ENCODE data around the gene TTF1. TPM values are rescaled to one million over a fixed set of nuclear protein-coding genes. Genes with fewer than 3 reads are reported as not detected.
"Not testable (repeated sequence)": the region's sequence is repeated elsewhere in the genome, so short reads cannot be mapped to it uniquely, and the experiment has no call there.

TTF1 gene
- total RNA-seq, 1 experiment from 2014 or later: 11.3 TPM

GRCh38 chr9:132404228-132404881 is 2.3 kb downstream of the TTF1 start:
- no peak for DNase-seq (ENCODE audit: low read depth in 1 of 2, low spot score in 2 of 2)
- no peak overlapping the region for H3K4me3 ChIP-seq
- H3K36me3 ChIP-seq: peaks cover 29% of the 10 kb centered on the region
- peaks cover 10% of the 10 kb centered on the region for H3K4me1 ChIP-seq (replicated peaks)
- peaks cover under 1% of the 10 kb centered on the region for H3K27me3 ChIP-seq (replicated peaks)
- H3K27ac ChIP-seq: no peak overlapping the region
- H3K9me3 ChIP-seq (replicated peaks): no peaks in the 10 kb centered on the region

- H3K27ac ChIP-seq: no peak overlapping the region
- H3K9me3 ChIP-seq (replicated peaks): no peaks in the 10 kb centered on the region
Observed at GRCh38 chr9:132401824-132402223, 4.8 kb downstream of the TTF1 start.

DNA sequence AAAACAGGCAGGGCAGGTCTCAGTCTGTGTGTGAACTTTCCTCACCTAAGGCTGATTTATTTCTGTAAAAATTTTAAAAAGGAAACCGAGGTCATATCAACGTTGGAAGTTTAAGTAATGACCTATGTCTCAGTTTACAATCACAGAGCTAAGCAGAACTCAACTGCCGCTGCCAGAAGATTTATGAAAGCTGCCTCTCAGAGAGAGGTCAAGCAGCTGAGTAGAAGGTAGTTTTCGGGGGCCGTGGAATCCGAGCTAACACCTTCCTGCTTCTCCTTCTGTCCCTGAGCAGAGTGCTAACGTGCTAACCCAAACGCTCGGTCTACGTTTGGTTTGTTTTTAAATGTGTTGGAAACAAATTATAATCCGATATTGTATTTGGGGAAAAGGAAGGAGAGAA is 11.1 kb downstream of the TTF1 start:
- H3K4me3 ChIP-seq: no peak overlapping the region
- no peaks in the 10 kb centered on the region for H3K9me3 ChIP-seq (replicated peaks)
- H3K27me3 ChIP-seq (replicated peaks): no peaks in the 10 kb centered on the region
- DNase-seq (ENCODE audit: low read depth in 1 of 2, low spot score in 2 of 2): no peak
- H3K4me1 ChIP-seq (replicated peaks): no peaks in the 10 kb centered on the region
- H3K36me3 ChIP-seq: peaks cover 66% of the 10 kb centered on the region
- H3K27ac ChIP-seq: no peak overlapping the region

More at GRCh38 chr9:132401824-132402223, 4.8 kb downstream of the TTF1 start:
- no peak for DNase-seq (ENCODE audit: low read depth in 1 of 2, low spot score in 2 of 2)
- Histone ChIP-seq H3K36me3 (peaks cover 49% of the 10 kb centered on the region), H3K27me3 (replicated peaks) (no peaks in the 10 kb centered on the region), H3K4me3 (no peak overlapping the region), H3K4me1 (replicated peaks) (peaks cover 7% of the 10 kb centered on the region)

GRCh38 chr9:132391449-132391848 is 15.2 kb downstream of the TTF1 start:
- H3K36me3 ChIP-seq: peaks cover 64% of the 10 kb centered on the region
- DNase-seq (ENCODE audit: low read depth in 1 of 2, low spot score in 2 of 2): no peak
- H3K4me1 ChIP-seq (replicated peaks): no peaks in the 10 kb centered on the region
- H3K9me3 ChIP-seq (replicated peaks): no peaks in the 10 kb centered on the region
- no peak overlapping the region for H3K4me3 ChIP-seq
- no peaks in the 10 kb centered on the region for H3K27me3 ChIP-seq (replicated peaks)
- no peak overlapping the region for H3K27ac ChIP-seq

DNA sequence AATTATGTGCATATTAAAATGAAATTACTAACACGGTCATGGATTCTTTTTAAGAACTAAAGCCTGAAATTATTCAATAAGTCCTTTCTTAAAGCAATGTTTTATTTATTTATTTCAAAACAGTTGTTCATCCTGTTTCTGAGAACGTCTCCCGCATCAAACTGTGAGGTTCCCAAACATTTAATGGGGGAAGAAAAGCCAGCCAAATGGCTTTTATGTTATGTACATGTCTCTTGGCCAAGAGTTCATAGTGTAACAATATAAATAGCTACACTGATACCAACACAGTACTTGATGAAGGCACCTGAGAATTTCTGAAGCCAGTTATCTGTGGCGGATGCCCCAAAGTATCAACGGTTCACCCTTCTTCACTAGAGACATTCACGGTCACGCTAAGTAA is 15.7 kb downstream of the TTF1 start:
- Histone ChIP-seq H3K4me3 (no peak overlapping the region), H3K9me3 (replicated peaks) (no peaks in the 10 kb centered on the region), H3K27ac (no peak overlapping the region), H3K4me1 (replicated peaks) (no peaks in the 10 kb centered on the region), H3K27me3 (replicated peaks) (no peaks in the 10 kb centered on the region), H3K36me3 (peaks cover 64% of the 10 kb centered on the region)
- DNase-seq (ENCODE audit: low read depth in 1 of 2, low spot score in 2 of 2): no peak

GRCh38 chr9:132387133-132387532 is 19.5 kb downstream of the TTF1 start:
- H3K4me1 ChIP-seq (replicated peaks): no peaks in the 10 kb centered on the region
- no peak overlapping the region for H3K4me3 ChIP-seq
- H3K9me3 ChIP-seq (replicated peaks): no peaks in the 10 kb centered on the region
- H3K27ac ChIP-seq: no peak overlapping the region
- H3K27me3 ChIP-seq (replicated peaks): no peaks in the 10 kb centered on the region
- DNase-seq (ENCODE audit: low read depth in 1 of 2, low spot score in 2 of 2): no peak
- H3K36me3 ChIP-seq: peaks cover 62% of the 10 kb centered on the region

DNA sequence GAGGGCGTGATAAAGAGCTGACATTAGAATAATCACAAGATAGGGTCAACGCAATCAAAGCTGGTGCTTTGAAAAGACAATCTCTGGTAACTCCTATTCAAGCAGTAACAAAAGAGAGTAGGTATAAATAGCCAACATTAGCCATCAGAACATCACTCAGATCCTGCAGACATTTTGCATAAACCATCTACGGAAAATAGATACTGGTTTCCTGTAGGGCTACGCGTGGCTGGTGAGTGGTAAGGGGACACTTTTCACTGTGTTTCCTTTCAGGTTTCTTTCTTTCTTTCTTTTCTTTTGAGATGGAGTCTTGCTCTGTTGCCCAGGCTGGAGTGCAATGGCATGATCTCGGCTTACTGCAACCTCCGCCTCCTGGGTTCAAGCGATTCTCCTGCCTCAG is 22.3 kb downstream of the TTF1 start:
- Histone ChIP-seq H3K36me3 (peaks cover 42% of the 10 kb centered on the region), H3K9me3 (replicated peaks) (no peaks in the 10 kb centered on the region), H3K4me3 (no peak overlapping the region), H3K4me1 (replicated peaks) (no peaks in the 10 kb centered on the region), H3K27ac (no peak overlapping the region), H3K27me3 (replicated peaks) (no peaks in the 10 kb centered on the region)
- DNase-seq (ENCODE audit: low read depth in 1 of 2, low spot score in 2 of 2): no peak

GRCh38 chr9:132383462-132383883 is 23.2 kb downstream of the TTF1 start:
- peaks cover 45% of the 10 kb centered on the region for H3K36me3 ChIP-seq
- no peak overlapping the region for H3K27ac ChIP-seq
- H3K4me1 ChIP-seq (replicated peaks): no peaks in the 10 kb centered on the region
- H3K9me3 ChIP-seq (replicated peaks): no peaks in the 10 kb centered on the region
- H3K27me3 ChIP-seq (replicated peaks): no peaks in the 10 kb centered on the region
- no peak for DNase-seq (ENCODE audit: low read depth in 1 of 2, low spot score in 2 of 2)
- no peak overlapping the region for H3K4me3 ChIP-seq

GRCh38 chr9:132381966-132382541 is 24.6 kb downstream of the TTF1 start:
- no peaks in the 10 kb centered on the region for H3K4me1 ChIP-seq (replicated peaks)
- DNase-seq (ENCODE audit: low read depth in 1 of 2, low spot score in 2 of 2): no peak
- no peaks in the 10 kb centered on the region for H3K9me3 ChIP-seq (replicated peaks)
- H3K27me3 ChIP-seq (replicated peaks): no peaks in the 10 kb centered on the region
- peaks cover 33% of the 10 kb centered on the region for H3K36me3 ChIP-seq
- H3K4me3 ChIP-seq: no peak overlapping the region
- no peak overlapping the region for H3K27ac ChIP-seq

DNA sequence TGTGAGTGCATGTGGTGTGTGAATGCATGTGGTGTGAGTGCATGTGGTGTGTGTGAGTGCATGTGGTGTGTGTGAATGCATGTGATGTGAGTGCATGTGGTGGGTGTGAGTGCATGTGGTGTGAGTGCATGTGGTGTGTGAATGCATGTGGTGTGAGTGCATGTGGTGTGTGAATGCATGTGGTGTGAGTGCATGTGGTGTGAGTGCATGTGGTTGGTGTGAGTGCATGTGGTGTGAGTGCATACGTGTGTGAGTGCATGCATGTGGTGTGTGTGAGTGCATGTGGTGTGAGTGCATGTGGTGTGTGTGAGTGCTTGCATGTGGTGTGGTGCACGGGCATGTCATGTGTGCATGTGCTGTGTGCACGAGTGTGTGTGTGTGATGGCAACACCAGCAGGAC is 28.2 kb downstream of the TTF1 start:
- not testable (repeated sequence) for H3K27me3 ChIP-seq (replicated peaks)

GRCh38 chr9:132377769-132378168 is 28.9 kb downstream of the TTF1 start:
- H3K27ac ChIP-seq; H3K27me3 ChIP-seq (replicated peaks); H3K9me3 ChIP-seq (replicated peaks); DNase-seq (ENCODE audit: low read depth in 1 of 2, low spot score in 2 of 2); H3K4me1 ChIP-seq (replicated peaks); H3K4me3 ChIP-seq: not testable (repeated sequence)
- peaks cover 14% of the 10 kb centered on the region for H3K36me3 ChIP-seq

More for the DNA sequence above, 28.2 kb downstream of the TTF1 start:
- not testable (repeated sequence) for H3K27ac ChIP-seq; DNase-seq (ENCODE audit: low read depth in 1 of 2, low spot score in 2 of 2); H3K9me3 ChIP-seq (replicated peaks); H3K4me3 ChIP-seq; H3K4me1 ChIP-seq (replicated peaks)
- peaks cover 16% of the 10 kb centered on the region for H3K36me3 ChIP-seq

- no peak for DNase-seq (ENCODE audit: low read depth in 1 of 2, low spot score in 2 of 2)
- H3K4me1 ChIP-seq (replicated peaks): no peaks in the 10 kb centered on the region
- peaks cover 6% of the 10 kb centered on the region for H3K36me3 ChIP-seq
- H3K27me3 ChIP-seq (replicated peaks): no peaks in the 10 kb centered on the region
- no peak overlapping the region for H3K4me3 ChIP-seq
- H3K9me3 ChIP-seq (replicated peaks): no peaks in the 10 kb centered on the region
- H3K27ac ChIP-seq: no peak overlapping the region
Observed at GRCh38 chr9:132372177-132373095, 34.2 kb downstream of the TTF1 start.

DNA sequence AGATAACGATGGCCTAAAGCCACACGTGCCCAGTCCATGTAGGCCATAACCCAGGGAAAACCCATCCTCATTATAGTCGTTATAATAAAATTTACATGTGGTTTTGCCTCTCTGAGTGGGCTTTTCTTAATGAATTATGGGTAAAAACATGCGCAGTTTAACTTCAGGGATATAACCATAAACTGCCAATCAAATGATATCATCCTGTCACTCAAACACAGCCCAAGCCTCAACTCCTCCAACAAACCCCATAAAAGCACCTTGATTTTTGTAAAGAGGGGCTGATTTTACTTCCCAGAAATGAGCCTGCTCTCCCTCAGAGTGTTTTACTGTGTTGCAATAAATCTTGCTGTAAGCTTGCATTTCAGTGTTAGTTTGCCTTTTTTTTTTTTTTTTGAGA is 36.0 kb downstream of the TTF1 start:
- H3K9me3 ChIP-seq (replicated peaks): no peaks in the 10 kb centered on the region
- H3K27ac ChIP-seq: no peak overlapping the region
- no peak overlapping the region for H3K4me3 ChIP-seq
- peaks cover 3% of the 10 kb centered on the region; the same call in 1 of the 2 replicates for H3K36me3 ChIP-seq
- H3K4me1 ChIP-seq (replicated peaks): no peaks in the 10 kb centered on the region
- DNase-seq (ENCODE audit: low read depth in 1 of 2, low spot score in 2 of 2): no peak
- H3K27me3 ChIP-seq (replicated peaks): no peaks in the 10 kb centered on the region

- H3K27ac ChIP-seq: no peak overlapping the region
- no peaks in the 10 kb centered on the region for H3K4me1 ChIP-seq (replicated peaks)
- no peaks in the 10 kb centered on the region for H3K9me3 ChIP-seq (replicated peaks)
- H3K4me3 ChIP-seq: no peak overlapping the region
- no peaks in the 10 kb centered on the region for H3K27me3 ChIP-seq (replicated peaks)
- no peaks in the 10 kb centered on the region for H3K36me3 ChIP-seq
- DNase-seq (ENCODE audit: low read depth in 1 of 2, low spot score in 2 of 2): no peak
Observed at GRCh38 chr9:132369421-132369820, 37.2 kb downstream of the TTF1 start.

Data from SJSA1 (cell line).